H54 (cell line): Measurements from ENCODE around the gene VPS41.

Experiments used
- DNase-seq: peaks from one replicate; pipeline ENCODE4 v3.0.0; 2011; ENCODE audit warnings: low spot score, mixed read lengths; ENCODE audit not compliant: insufficient read length
- FAIRE-seq: peaks from 3 replicates; lab custom pipeline; 2011; peaks lifted over from hg19 to GRCh38; lab: Jason Lieb, UNC
- POLR2A ChIP-seq: IDR thresholded peaks from 2 replicates; pipeline ENCODE4 v1.6.1; 2011; ENCODE audit warnings: low read depth, mild to moderate bottlenecking, low read length

VPS41 gene

DNA sequence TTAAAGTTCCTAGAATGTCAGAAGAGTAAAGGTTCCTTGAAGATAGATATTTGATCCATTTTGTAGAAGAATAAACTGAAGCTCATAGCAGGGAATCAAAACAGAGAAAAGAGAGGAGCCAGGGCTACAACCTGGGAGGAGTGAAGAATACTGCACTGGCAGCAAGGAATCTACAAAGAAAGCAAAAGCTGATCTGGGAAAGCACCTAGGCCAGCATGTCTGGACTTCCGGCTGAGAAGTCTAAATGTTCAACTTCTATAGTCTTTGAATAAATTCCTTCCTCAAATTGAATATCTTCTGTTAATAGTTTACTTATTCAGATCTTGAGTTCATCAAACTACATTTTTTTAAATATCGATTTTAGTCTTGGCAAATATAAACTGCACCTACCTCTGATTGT, 78.2 kb downstream of the VPS41 start:
- DNase-seq, result no peak
- no peak for TF ChIP-seq POLR2A
- no peak for FAIRE-seq

DNA sequence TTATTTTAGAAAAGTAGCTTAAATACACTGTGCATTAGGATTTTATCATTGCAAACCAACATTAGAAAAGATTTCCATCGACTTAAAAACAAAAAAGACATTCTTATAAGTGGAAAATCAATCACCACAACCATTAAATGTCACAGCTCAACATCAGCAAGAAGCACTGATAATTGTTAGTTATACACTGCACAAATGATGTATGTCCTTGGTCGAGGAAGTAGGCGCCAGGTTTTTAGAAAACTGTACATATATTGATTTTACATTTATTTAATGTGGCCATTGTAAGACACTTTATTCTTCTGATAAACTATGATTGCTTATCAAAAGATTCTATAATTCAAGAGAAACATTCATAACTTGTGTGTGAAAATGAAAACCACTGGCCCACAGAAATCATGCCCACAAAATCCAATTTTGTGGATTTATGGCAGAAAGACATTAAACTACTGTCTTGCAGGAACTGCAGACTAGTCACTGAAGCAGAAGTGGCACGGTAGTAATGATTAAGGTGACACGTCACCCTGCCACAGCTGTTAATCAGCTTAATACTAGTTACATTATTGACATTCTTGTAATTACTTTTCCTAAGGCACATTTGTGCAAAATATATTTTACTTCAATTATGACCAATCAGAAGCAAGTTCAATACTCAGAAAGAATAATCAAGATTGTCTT, 79.4 kb downstream of the VPS41 start:
- TF ChIP-seq POLR2A, result no peak
- FAIRE-seq (peak; percentile 11), DNase-seq (no peak)

DNA sequence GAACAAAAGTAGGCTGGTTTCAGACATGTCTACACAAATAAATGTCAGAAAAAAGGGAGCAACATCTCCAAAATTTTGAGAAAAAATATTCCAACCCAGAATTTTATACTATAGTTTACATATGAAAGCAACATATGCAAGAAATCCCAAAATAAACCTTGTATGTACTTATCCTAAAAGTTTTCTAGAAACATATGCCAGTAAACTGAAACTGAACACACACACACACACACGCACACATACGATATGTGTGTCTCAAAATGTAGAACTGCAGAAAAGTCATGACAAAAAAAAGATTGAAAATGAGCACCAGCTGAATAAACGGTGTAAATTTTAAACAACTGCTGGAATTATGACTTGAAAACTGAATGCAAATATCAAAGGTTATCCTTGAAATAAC, 81.0 kb downstream of the VPS41 start:
- TF ChIP-seq POLR2A, result no peak
- FAIRE-seq (peak; percentile 27), DNase-seq (no peak)

DNA sequence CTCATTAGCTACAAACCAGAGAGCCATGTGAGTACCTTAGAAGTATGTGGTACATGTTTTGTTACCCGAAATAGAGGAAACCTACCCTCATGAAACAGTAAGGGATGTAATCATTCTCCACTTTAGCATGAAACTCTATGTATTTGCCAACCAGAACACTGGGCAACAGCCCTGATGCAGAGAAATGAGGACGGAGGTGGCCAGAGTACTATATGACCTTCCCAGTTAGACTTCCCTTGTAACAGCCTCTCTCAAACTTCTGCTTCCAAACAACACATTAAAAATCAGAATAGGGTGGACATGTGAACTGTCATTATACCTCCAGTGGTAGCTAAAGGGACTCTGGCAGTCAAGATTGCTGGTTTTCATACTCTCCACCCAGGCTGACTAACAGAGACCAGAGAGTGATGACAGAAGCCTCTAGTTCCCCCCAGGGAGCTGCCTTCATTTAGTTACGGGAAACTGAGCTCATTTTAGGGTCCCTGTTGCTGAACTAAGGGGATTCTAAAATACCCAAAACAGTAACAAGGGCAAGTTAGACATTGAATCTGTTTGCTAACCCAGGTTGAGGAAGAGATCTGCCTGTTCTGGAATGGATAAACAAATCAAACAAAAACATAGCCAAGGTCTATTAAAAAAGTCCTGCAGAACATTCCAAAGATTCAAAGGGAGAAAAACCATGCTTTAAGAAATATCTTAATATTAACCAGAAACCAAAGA, 83.1 kb downstream of the VPS41 start:
- TF ChIP-seq POLR2A, result no peak
- FAIRE-seq (no peak), DNase-seq (no peak)

DNA sequence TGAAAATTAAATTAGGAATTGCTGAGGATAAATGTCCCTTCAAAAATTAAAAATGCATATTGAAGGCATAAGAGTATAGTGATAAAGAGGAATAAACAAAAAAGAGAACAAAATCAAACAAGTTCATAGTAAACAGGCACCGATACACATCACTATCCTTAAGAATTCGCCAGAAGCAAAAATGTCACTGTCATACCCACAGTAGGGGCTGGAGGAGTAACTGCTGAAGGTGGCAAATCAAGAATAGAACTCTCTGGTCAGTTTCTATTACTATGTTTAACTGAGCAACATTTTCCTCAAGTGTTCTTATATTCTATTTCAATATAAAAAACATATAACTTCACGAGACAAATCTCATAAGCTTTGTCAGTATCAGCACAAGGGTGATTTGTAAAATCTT, 84.0 kb downstream of the VPS41 start:
- FAIRE-seq, result no peak
- no peak for DNase-seq
- no peak for TF ChIP-seq POLR2A

DNA sequence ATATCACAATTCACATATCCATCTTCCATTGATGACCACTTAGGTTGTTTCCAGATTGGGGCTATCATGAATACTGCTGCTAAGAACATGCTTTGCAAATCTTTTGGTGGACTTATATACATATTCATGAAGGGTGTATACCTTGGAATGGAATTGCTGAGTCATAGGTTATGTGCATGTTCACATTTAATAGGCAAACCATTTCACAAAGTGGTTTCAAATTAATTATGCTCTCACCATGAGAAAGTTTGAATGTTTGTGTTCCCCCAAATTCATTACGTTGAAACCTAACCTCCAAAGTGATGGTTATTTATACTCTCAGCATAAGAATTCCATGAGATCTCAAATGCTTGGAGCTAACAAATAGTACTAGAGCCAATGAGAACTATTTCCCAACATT, 86.4 kb downstream of the VPS41 start:
- no peak for TF ChIP-seq POLR2A
- FAIRE-seq (no peak), DNase-seq (no peak)

DNA sequence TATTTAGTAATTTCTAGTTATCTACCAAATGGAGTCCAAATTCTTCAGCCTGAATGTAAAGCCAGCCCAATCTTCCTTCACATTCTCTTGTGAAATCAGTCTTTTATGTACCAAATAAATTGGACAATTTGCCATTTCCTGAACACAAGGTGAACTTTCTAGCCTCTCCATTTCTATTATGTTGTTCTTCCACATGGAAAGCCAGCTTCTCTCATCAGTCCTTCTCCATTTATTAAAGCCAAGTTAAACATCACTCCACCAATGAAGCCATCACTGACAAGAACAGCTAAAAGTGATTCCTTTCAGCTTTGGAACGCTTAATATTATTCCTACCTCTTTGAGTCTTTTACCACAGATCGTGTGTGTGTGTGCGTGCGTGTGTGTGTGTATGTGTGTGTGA, 88.4 kb downstream of the VPS41 start:
- TF ChIP-seq POLR2A, result no peak
- DNase-seq, result no peak
- no peak for FAIRE-seq

DNA sequence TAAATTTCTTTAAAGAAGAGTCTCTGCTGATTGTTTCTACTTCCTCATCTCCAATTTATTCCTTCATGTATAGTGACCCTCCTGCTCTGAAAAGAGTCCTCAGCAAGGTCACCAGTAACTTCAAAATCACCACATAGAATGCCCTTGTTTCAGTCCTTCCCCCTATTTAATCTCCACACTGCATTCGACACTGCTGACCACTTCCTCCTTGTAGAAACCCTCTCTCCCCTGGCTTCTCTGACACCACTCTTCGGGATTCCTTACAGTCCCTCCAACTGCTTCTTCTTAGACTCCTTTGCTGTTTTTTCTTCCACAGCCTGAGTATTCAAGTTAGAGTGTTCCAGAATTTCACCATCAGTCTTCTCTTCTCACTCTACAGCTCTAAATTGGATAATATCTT, 89.5 kb downstream of the VPS41 start:
- no peak for DNase-seq
- no peak for FAIRE-seq
- no peak for TF ChIP-seq POLR2A

DNA sequence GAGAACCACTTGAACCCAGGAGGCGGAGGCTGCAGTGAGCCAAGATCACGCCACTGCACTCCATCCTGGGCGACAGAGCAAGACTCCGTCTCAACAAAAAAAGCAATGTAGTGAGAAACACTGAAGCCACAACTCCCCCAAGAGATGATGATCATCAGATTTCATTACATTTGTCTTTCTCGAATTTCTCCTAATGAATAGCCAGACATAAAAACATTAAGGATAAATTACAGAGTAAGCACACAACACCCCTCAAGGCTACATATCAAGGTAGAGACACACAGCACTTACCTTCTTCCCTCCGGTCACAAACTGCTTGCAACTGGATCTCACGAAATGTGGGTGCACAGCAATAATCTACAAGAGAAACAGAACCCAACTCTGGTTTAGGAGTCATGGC, 91.5 kb downstream of the VPS41 start:
- DNase-seq (no peak), FAIRE-seq (no peak)
- no peak for TF ChIP-seq POLR2A

DNA sequence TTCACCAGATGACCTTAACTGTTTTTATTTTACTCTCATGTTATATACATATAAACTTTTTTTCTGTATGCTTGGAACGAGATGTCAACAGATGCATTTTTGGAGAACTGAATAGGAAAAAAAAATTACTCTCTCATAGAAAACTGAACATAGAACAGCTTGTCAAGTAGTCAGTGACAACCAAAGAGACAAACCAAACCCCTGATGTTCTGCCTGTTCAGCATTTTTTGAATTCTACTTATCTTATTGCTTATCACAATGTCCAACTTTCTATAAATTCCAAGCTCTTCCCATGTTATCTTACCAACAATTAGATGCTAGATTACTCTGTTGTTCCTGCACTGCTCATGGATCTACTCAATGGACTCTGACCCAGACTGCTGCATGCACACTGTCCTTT, 95.2 kb downstream of the VPS41 start:
- DNase-seq (no peak), FAIRE-seq (no peak)
- TF ChIP-seq POLR2A, result no peak

DNA sequence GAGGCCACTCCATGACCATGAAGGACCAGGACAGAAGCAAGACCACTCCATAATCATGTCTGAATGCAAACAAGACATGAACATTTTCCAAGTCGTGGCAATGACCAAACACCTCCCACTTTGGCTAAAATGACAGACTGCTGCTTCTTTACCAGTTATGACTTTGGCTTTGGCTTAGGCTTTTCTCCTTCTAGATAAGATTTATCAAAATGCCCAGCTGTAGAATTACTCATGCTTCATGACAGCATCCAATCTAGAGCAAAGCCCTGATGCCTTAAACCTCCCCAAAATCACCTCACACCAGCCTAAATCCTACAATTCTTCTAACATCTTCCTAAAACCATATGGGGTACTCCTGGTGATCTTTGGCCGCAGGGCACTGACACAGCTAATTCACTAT, 102.1 kb downstream of the VPS41 start:
- DNase-seq (no peak), FAIRE-seq (peak; percentile 83)
- TF ChIP-seq POLR2A, result no peak

DNA sequence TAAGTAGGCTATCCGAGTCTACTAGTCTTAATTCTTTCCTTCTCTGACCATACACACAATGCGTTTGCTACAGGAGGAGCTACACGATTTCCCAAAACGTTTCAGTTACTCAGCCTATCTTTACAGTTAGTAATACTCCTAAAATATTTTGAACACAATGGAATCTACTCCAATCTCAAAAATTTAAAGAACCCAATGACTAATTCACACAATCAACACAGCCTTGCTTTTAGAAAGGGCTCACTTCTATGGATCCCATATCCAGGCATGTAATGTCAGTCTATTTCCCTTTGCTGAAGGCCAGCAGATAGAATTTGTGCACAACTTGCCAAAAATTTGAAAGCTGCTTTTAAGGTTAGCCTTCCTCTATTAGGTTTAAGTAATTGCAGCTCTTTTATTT, 107.2 kb downstream of the VPS41 start:
- FAIRE-seq (no peak), DNase-seq (no peak)
- TF ChIP-seq POLR2A, result no peak

DNA sequence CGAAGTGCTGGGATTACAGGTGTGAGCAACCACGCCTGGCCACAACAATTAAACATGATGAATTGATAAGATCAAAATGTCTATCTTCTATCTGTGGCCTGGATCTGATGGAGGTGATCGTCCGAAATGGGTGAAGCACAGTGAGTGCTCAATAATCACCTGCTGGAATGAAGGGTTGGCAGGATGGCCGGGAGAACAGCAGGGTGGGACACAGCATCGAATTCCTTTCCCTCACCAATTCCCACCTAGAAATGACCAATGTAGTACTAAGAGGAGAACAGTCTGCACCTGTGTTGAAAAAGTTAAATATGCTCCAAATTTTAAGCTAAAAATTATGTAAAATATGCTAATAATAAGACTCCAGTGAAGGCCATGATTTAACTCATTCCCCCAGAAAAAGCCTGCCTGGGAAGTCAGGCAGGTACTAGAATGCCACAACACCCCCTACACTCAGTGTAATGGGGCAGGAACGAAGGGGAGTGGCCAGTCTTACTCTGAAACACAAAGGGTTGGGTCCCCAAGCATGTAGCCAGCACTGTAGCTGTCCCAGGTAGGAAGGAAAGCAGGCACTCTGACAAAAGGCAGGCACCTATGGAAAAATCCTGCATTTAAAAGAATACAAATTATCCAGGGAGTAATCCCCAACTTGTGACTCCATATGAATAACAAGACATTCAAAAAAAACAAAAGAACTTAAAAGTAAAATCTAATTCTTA, 110.3 kb downstream of the VPS41 start:
- DNase-seq (no peak), FAIRE-seq (no peak)
- TF ChIP-seq POLR2A, result no peak
